Psoas muscle (tissue), 8 donors: ENCODE measurements around the gene MAPK10. TPM values are rescaled to one million over a fixed set of nuclear protein-coding genes. Genes with fewer than 3 reads are reported as not detected.

Experiments
- ATAC-seq, 4 donors: fragments of 200-7000 bp; cut with Tn5 transposase; one replicate each; pipeline ENCODE4 v1.9.1; 2020; ENCODE audit warnings: moderate library complexity in 3 of 4, mild to moderate bottlenecking in 2 of 4
- DNase-seq, 2 donors: peaks; one replicate each; pipeline ENCODE4 v3.0.0-alpha.2; 2020
- H3K27ac ChIP-seq: fragments of 200-600 bp; one replicate; pipeline ENCODE4 v1.8.0; 2022
- H3K27me3 ChIP-seq, 3 donors: fragments of 200-600 bp in 1 of 3; one replicate each; pipeline versions ENCODE4 v1.6.1 to v1.8.0; 2013 to 2022; ENCODE audit warnings: low read length in 2 of 3, mild to moderate bottlenecking in 2 of 3, moderate library complexity in 1 of 3; ENCODE audit not compliant: insufficient read depth in 3 of 3
- H3K36me3 ChIP-seq, 2 donors: fragments of 200-600 bp in 1 of 2; one replicate each; pipeline versions ENCODE4 v1.6.1 to v1.8.0; 2013 to 2022; ENCODE audit warnings: low read depth in 1 of 2, mild to moderate bottlenecking in 1 of 2, moderate library complexity in 1 of 2; ENCODE audit not compliant: insufficient read depth in 1 of 2
- H3K4me1 ChIP-seq: fragments of 200-600 bp; one replicate; pipeline ENCODE4 v1.8.0; 2022
- H3K4me3 ChIP-seq: fragments of 200-600 bp; one replicate; pipeline ENCODE4 v1.8.0; 2022; ENCODE audit warnings: mild to moderate bottlenecking
- H3K9me3 ChIP-seq: fragments of 200-600 bp; one replicate; pipeline ENCODE4 v1.8.0; 2022
- WGBS, 3 donors: extraction: QIAGEN DNeasy Blood & Tissue Kit; methylation state at CpG; one replicate each; pipeline versions ENCODE4 v1.1.6 to v1.1.7; 2013; 5-methylcytosine and 5-hydroxymethylcytosine counted together
- intact Hi-C, 2 donors: fragments of 100-400 bp; cut with DNase I; formaldehyde crosslinking; loops; one replicate each; pipeline versions ENCODE4 v1.11.0 to v1.14.2; 2022
- polyA plus RNA-seq, 3 donors: library from polyadenylated mRNA; stranded (reverse); fragments of 200-250 nt; gene quantifications; one replicate each; pipeline ENCODE4 v1.2.3, GENCODE V29; 2013
- total RNA-seq, 4 donors: library from RNA; stranded (reverse); fragmentation: NEBNext Ultra II Directional in 2 of 4; extraction: Animal tissue kit (Norgen Biotek cat#: 25700) in 2 of 4; gene quantifications; one replicate each; pipeline versions ENCODE4 v1.2.1 to v1.2.4, GENCODE V29; 2021 to 2023
- TF ChIP-seq, protein P1 (sequence below): fragments of 200-600 bp; IDR thresholded peaks from one replicate; pipeline ENCODE4 v1.8.0; 2022; ENCODE audit warnings: antibody characterized with exemption
- donor health status: healthy with polysubstance abuse.
- donor health status: DM: no; HTN: no; CAD: no; lungs with moderate emphysema.
- donor health status: Bipolar disorder and iron deficiency.
- donor health status: healthy.
- donor health status: DM: yes; HTN: yes; CAD: no.
- donor health status: DM: no; HTN: no; CAD: no.
- donor health status: DM: no; HTN: no; CAD: no.
- donor health status: DM: yes; HTN: yes; CAD: no.

Gene MAPK10
- total and polyA plus RNA-seq, 7 donors, result 0.22 to 7.6 (median 1.3) TPM

DNA sequence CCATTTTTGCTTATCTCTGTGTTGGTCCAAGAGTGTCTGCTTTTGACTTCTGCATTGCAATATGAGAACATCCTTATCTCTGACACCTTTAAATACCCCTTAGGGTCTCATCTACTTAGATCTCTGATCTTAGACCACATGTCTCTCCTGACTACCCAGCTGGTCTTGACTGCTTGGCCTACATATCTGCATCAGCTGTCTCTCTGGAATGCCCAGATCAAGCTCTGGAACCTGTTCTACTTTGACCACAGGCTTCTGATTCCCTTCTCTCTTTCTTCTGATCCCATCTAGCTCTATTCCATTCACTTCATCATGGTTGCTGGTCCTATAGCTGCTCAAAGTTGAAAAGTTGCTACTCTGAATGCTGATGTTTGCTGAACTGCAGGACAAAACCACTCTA, 301.2 kb downstream of the MAPK10 start:
- no peaks in the 10 kb centered on the region for H3K36me3 ChIP-seq
- no peak for DNase-seq
- ATAC-seq, result no peak
- H3K27ac ChIP-seq, result no peak overlapping the region
- H3K27me3 ChIP-seq, result no peaks in the 10 kb centered on the region
- H3K9me3 ChIP-seq, result no peaks in the 10 kb centered on the region
- H3K4me3 ChIP-seq, result no peak overlapping the region
- intact Hi-C loops, result no loop called here
- no peaks in the 10 kb centered on the region for H3K4me1 ChIP-seq
- TF ChIP-seq, protein P1, sequence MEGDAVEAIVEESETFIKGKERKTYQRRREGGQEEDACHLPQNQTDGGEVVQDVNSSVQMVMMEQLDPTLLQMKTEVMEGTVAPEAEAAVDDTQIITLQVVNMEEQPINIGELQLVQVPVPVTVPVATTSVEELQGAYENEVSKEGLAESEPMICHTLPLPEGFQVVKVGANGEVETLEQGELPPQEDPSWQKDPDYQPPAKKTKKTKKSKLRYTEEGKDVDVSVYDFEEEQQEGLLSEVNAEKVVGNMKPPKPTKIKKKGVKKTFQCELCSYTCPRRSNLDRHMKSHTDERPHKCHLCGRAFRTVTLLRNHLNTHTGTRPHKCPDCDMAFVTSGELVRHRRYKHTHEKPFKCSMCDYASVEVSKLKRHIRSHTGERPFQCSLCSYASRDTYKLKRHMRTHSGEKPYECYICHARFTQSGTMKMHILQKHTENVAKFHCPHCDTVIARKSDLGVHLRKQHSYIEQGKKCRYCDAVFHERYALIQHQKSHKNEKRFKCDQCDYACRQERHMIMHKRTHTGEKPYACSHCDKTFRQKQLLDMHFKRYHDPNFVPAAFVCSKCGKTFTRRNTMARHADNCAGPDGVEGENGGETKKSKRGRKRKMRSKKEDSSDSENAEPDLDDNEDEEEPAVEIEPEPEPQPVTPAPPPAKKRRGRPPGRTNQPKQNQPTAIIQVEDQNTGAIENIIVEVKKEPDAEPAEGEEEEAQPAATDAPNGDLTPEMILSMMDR, result no peak

DNA sequence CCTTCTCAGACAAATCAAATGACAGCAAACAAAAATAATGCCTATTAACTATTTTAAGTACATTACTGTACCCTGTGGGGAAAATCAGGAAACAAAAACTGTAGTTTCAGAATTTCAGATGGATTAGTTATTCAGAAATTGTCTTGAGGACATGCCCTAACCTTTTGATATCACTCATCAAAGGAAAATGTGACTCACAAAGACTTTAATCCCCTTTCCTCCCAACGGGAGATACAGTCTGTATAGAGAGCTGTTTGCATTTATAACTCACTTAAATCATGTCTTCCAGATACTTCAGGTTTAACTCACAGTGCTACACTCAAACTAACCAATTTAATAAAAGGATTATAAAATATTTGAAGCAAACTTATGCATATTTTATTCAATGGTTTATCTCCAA, 304.0 kb downstream of the MAPK10 start:
- intact Hi-C loops, result no loop called here
- Histone ChIP-seq H3K4me3 (no peak overlapping the region), H3K36me3 (no peaks in the 10 kb centered on the region), H3K27ac (no peak overlapping the region), H3K9me3 (no peaks in the 10 kb centered on the region), H3K4me1 (no peaks in the 10 kb centered on the region), H3K27me3 (no peaks in the 10 kb centered on the region)
- TF ChIP-seq, protein P1, result no peak
- DNase-seq (no peak), ATAC-seq (no peak)
- WGBS, 3 donors, result 10 to 13% (median 10%) methylated on average over 1 of the region's 1 CpG

DNA sequence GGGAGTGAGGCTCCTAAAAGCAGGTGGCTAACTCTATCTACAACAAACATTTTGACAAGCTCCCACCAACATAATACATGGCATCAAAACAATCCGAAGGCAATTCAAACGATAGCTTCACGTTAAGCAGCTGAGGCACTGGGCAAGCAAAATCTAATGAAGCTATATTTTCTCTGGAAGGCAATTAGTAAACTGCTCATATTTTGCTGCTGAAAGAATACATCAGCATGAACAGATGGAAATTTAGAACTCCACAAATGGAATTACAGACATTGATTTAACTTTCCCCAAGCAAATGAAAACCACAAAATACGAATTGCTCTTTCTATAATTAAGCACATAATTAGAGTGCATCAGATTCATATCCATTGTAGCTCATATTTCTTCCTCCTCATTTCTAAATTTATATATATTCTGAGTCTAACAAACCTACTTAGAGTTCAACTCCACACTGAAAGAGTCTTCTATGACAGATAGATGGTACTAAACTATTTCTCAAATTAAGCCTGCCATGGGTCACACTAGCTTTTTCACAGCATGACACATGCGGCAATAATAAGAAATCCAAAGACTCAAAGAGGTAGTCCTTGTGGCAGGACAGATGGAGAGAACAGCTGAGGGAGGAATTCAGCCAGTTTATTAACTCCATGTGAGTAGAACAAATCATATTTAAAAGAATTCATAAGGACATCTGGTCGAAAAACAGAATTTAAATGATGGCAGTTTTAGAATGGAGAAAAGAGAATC, 305.4 kb downstream of the MAPK10 start:
- Histone ChIP-seq H3K4me3 (no peak overlapping the region), H3K4me1 (no peaks in the 10 kb centered on the region), H3K27me3 (no peaks in the 10 kb centered on the region), H3K9me3 (no peaks in the 10 kb centered on the region), H3K27ac (no peak overlapping the region), H3K36me3 (no peaks in the 10 kb centered on the region)
- TF ChIP-seq, protein P1, result no peak
- intact Hi-C loops, result no loop called here
- ATAC-seq (no peak), DNase-seq (no peak)
- WGBS, 3 donors, result 29 to 38% (median 32%) methylated on average over 6 of the region's 6 CpGs

DNA sequence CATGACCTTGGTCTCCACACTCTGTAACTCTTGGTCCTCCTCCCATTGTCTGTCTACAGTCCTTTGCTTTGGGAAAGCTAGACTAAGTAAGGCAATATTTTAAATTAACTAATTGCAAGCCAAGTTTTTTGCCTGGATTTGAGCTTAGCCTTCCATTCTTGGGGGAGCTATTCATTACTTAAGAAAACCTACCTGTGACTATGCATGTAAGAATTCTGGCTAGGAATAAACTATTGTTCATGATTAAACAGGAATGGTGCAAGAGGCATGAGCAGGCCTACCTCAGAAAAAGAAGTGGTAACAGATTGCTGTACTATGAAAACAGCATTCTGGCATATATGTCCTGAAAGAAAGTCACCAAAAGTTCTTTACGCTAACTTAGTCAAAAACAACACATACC, 309.4 kb downstream of the MAPK10 start:
- Histone ChIP-seq H3K4me3 (no peak overlapping the region), H3K4me1 (no peaks in the 10 kb centered on the region), H3K27me3 (no peaks in the 10 kb centered on the region), H3K36me3 (no peaks in the 10 kb centered on the region), H3K9me3 (no peaks in the 10 kb centered on the region), H3K27ac (no peak overlapping the region)
- intact Hi-C loops, result no loop called here
- TF ChIP-seq, protein P1, result no peak
- DNase-seq (no peak), ATAC-seq (no peak)
- 97 to 99% (median 97%) methylated on average over 1 of the region's 1 CpG for WGBS, 3 donors

DNA sequence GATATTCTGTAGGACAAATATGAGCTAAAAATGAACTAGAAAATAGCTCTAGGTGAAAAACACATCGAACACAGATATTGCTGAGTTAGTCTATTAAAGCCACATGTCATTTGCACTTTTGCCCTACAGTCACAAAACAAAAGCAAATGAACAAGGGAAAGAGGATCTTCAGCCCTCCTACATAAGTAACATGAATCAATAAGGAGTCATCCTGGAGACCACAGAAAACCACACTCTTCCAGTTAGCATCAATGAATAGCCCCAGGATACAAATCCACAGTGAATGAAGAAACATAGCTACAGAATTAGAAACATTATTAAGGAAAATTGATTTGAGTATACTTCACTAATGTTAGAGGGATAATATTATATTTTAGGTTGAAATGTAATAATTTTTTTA, 311.4 kb downstream of the MAPK10 start:
- ATAC-seq (no peak), DNase-seq (no peak)
- intact Hi-C loops, result no loop called here
- WGBS, 3 donors, result 84 to 92% (median 87%) methylated on average over 1 of the region's 1 CpG
- Histone ChIP-seq H3K9me3 (no peaks in the 10 kb centered on the region), H3K27me3 (no peaks in the 10 kb centered on the region), H3K36me3 (no peaks in the 10 kb centered on the region), H3K4me1 (no peaks in the 10 kb centered on the region), H3K27ac (no peak overlapping the region), H3K4me3 (no peak overlapping the region)
- TF ChIP-seq, protein P1, result no peak
